ENCODE measurements around the gene GPR55.

- TF ChIP-seq EZH2 (optimal IDR thresholded peaks at IDR 0.05; ENCODE audit: low read depth, low read length) (no peak), CTCF (IDR thresholded peaks at IDR 0.05; ENCODE audit: low read length) (no peak)
Observed at GRCh38 chr2:230964136-230964730, 39.2 kb upstream of the GPR55 start.
